ENCODE measurements around the gene ARHGAP27.

ARHGAP27 gene

DNA sequence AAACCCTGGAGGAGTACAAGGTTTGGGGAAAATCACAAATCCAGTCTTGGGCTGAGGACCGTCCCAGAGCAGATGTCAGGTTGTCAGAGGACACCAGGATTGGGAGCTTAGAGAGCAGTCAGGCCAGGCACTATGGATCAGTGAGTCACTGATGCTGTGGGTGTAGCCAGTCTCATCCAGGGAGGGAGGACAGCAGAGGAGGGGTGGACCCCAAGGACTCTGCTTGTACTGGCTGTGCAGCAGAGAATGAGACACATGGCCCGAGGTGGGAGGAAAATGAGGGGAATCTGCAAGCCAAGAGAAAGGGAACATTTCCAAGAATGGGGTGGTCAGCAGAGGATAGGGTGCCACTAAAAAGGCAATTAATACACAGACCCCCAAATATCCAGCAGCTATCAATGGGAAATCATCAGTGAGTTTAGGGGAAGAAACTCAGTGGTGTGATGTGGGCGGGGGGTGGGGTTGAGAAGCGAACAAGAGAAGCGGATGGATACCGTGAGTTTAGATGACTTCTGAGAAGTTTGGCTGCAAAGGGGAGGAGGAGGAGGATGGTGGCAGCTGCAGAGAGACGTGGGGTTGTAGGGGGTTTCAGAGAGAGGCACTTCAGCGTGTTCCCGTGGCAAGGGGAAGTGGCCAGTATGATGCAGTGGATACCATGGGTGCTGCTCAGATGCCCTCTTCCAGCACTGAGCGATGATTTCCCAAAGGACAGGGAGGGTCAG lies 43.9 kb downstream of the ARHGAP27 start:
- DNase-seq, result no peak

GRCh38 chr17:45387739-45388138 lies 44.9 kb downstream of the ARHGAP27 start:
- no peak for DNase-seq

GRCh38 chr17:45386178-45386577 lies 46.5 kb downstream of the ARHGAP27 start:
- no peak for DNase-seq

DNA sequence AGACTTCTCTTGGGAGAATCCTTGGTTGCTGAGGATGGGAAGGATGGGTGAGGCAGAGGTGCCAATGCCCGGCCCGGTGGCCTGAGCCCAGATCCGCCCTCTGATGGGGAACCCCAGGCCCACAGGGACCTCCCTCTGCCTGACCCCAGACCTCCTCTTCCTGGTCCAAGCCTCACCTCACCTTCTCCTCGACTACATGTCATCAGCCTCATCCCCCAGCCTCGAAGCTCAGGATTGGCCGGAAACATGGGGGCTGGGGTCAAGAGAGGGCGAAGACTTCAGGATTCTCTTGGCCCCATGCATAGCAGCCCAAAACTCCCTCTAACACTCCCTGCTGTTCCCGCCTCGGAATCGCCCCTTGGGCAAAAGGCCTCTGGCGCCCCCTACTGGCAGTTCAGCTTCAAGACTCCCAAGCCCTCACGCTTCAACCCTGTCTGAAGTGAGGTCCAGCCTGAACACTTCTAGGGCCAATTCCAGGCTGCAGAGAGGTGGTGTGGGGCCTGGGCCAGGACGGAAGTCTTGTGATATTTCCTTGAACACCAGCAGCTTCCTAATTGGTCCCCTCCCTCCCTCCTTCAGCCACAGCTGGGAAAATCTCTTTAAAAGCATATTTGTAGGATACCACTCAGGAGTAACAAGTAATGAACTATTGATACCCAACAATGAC lies 47.2 kb downstream of the ARHGAP27 start:
- DNase-seq, result peak in 55 of 56 donors; percentile 16 to 87 (median 61)

GRCh38 chr17:45384789-45385262 lies 47.8 kb downstream of the ARHGAP27 start:
- DNase-seq, result no peak

- no peak for DNase-seq
Observed at GRCh38 chr17:45384047-45384788, 48.5 kb downstream of the ARHGAP27 start.

GRCh38 chr17:45383003-45383402 lies 49.7 kb downstream of the ARHGAP27 start:
- no peak for DNase-seq

- DNase-seq, result no peak
Observed at GRCh38 chr17:45382226-45382625, 50.4 kb downstream of the ARHGAP27 start.

DNA sequence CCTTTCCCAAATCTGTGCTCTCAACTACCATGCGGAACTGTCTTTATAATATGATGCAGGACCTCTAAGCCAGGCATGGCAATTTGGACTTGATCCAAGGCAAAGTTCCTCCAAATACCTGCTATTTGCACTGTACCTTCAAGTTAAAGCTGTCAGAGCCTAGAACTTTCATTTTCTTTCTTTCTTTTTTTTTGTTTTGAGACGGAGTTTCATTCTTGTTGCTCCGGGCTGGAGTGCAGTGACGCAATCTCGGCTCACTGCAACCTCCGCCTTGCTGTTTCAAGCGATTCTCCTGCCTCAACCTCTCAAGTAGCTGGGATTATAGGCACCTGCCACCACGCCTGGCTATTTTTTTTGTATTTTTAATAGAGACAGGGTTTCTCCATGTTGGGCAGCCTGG lies 51.7 kb downstream of the ARHGAP27 start:
- no peak for DNase-seq

DNA sequence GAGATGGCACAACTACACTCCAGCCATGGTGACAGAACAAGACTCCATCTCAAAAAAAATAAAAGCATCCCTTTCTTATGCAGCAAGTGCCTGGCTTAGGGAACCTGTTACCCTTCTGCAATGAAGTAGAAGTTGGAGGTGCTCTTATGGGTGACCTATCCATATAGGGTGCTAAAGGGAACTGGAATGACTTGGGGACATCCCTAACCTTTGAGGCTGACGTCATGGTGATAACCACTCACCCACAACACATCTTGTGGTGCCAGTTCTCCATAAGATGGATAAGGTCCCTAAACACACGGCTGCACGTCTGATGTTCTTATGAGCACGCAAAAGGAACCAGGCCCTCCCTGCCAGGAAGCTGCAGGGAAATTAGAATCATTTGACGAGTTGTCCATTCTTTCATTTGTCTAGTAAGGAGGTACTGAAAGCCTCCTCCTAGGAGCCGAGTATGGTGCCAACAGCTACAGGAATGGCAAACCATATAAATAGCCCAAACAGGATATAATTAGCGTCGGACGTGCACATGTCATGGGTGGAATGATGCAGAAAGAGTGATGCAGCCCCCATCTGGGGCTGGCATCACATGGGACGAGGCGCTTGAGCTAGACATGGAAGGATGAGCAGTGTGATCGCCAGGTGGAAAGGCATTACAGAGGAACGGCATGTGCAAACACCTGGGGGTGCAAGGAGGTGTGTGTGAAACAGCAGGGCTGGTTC lies 52.5 kb downstream of the ARHGAP27 start:
- no peak for DNase-seq

DNA sequence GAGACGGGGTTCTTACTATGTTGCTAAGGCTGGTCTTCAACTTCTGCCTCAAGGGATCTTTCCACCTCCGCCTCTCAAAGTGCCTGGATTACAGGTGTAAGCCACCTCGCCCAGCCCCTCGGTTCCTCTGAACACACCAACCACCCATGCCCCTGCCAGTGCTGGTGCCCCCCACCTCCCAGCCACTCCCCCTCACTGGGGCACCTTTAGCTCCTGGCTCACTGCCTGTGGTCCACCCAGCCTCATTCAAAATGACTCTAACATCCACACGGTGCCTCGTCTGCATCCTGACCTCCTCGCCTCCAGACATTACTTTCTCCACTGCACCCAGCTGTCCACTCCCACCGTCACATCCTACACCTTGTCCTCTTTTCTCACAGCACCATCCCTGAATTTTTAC lies 55.3 kb downstream of the ARHGAP27 start:
- DNase-seq, result no peak

DNA sequence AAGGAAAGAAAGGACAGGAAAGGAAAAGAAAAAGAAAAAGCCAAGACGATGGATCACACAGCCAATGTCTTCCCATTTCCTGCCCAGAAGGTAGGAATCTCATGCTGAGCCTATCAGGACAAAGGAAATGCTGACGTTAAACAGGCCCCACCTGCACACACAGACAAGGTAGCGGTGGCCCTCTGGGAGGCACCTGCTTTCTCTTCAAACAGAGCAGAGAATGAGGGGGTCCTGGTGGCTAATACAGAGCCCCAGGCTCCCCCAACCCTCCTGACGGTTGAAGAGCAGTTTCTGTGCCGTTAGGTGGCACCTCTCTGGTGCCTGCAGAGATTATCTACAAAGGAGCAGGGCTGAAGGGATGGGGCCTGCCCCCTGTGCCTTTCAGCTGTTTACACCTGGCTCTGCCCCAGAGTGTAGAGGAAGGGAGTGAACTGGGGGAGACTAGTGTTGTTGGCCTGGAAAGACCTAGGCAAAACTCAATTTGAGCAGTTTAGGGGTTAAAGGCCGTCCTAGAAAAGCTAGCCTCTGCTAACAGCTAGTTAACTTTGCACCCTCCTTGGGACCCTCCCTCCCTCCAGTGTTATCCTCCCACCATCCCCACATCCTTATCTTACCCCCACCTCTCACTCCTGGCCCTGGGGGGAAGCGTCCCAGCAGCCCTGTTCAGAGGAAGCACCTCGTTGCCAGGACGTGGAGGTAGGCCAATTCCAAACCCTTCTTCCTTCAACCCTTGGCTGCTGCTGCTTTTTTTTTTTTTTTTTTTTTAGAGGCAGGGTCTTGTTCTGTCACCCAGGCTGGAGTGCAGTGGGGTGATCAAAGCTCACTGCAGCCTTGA lies 56.3 kb downstream of the ARHGAP27 start:
- DNase-seq, result no peak

- DNase-seq, result no peak
Observed at GRCh38 chr17:45374501-45374900, 58.2 kb downstream of the ARHGAP27 start.

DNA sequence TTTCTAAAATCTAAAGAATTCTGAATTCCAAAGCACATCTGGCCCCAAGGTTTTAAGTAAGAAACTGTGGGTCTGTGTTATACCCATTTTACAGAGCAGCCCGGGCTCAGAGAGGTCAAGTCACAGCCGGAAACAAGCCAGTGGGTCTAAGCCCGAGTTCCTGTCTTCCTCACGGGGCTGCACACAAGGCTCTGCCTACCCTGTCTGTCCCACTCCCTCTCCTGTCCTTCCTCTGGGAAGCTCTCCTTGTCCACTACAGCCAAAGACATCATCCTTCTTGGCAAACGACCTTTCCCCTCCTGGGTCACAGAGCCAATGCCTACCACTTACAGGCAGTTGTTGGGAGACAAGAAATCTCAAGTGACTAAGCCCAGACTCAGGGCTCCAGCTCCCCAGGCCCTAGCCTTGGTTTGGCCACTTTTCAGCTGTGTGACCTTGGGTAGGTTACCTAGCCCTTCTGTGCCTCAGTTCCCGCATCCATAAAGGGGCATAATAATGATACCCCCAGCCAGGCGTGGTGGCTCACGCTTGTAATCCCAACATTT lies 60.3 kb downstream of the ARHGAP27 start:
- no peak for DNase-seq

DNA sequence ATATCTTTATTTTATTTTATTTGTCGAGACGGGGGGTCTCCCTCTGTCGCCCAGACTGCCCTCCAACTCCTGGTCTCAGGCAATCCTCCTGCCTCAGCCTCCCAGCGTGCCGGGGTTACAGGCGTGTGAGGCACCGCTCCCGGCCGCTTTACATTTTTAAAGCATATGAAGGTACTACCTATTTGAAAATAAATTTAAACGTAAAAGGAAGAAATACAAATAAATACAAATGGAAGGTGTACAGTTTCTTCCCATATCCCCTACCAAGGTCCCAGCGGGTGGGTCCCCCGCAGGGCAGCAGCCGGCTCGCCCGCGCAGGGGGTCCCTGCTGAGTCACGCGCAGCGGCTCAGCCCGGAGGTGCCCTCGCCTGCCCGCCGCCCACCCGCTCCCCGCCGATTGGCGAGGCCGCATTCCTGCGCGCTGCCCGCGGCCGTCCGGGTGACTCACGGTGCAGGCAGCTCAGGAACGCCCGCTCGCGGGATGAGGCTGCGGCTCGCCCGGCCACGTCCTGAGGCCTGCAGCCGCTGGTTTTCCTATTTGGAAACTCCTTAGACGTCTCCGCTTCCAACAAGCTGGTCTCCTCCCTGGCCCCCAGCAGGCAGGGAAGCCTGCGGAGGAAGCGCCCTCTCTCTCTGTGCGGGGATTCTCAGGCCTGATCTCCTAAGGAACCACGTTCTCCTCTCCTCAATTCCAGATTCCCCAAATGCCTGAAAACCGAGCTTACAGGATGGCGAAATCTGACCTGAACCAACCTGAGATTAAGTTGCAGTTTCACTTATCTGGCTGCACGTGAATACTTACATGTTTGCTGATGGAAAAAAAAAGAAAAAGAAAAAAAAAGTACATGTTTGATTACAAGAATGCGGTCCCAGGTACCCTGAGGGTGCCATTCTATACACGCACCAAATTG lies 61.0 kb downstream of the ARHGAP27 start:
- peak in 21 of 56 donors; percentile 8 to 57 (median 28) for DNase-seq

DNA sequence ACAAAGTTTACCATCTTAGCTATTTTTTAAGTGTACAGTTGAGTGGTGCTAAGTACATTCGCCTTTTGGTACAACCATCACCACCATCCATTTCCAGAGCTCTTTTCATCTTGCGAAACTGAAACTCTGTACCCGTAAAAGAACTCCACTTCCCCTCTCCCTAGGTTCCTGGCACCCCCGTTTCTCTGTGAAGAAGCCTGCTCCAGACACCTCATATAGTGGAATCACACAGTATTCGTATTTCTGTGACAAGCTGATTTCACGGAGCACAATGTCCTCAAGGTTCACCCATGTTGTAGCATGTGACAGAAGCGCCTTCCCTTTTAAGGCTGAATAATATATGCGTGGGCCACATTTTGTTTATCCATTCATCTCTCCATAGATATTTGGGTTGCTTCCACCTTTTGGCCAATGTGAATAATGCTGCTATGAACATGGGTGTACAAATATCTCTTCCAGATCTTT lies 61.7 kb downstream of the ARHGAP27 start:
- DNase-seq, result no peak

- no peak for DNase-seq
Observed at GRCh38 chr17:45369421-45369820, 63.2 kb downstream of the ARHGAP27 start.

DNA sequence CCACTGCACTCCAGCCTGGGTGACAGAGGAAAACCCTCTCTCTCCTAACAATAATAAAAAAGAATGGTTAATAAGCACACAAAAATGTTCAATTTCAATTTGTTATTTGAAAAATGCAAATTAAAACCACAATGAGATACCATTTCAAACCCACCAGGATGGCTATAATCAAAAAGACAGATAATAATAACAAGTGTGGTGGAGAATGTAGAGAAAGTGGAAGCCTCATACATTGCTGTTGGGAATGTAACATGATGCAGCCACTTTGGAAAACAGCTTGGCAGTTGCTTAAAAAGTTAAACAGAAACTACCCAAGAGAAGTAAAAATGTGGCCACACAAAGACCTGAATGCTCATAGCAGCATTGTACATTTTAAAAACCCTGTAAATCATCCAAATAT lies 64.0 kb downstream of the ARHGAP27 start:
- DNase-seq, result no peak

DNA sequence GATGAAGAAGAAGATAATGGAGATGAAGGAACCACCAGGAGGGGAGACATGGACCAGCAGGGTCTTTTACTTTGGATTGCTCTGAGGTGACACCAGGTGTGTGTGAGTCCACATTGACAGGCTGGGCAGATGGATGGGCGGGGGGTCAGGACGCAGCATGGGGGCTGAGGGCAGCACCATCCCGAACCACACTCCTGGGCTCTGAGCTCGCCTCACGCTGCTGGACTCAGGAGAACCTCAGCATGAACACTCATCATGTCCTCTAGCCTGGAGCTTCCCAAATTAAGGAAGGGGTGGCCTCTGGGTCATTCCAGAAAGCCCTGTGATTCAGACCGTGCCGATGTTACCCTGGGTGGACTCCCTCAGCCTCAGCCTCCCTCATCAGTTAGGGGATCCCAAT lies 65.5 kb downstream of the ARHGAP27 start:
- no peak for DNase-seq

Measured in amygdala (tissue), 56 donors.